Heart left ventricle (tissue), 16 donors: ENCODE results near the gene TLE1. TPM values are rescaled to one million over a fixed set of nuclear protein-coding genes. Genes with fewer than 3 reads are reported as not detected.

Experiments used
- ATAC-seq, 4 donors: fragments of 200-7000 bp; cut with Tn5 transposase; one replicate each; pipeline ENCODE4 v1.9.1; 2020 to 2022; ENCODE audit warnings: moderate library complexity in 4 of 4, mild to moderate bottlenecking in 3 of 4, moderate number of reproducible peaks in 1 of 4
- DNase-seq, 5 donors: peaks; one replicate each; pipeline ENCODE4 v3.0.0-alpha.2; 2020
- H3K27ac ChIP-seq, 12 donors: fragments of 200-600 bp; sonication (generic) in 4 of 12; one replicate each; pipeline versions ENCODE4 v1.5.0 to v1.8.0; 2016 to 2022; ENCODE audit warnings: mild to moderate bottlenecking in 2 of 12
- H3K27me3 ChIP-seq, 9 donors: fragments of 200-600 bp; sonication (generic) in 2 of 9; one replicate each; pipeline versions ENCODE4 v1.5.1 to v1.8.0; 2016 to 2022; ENCODE audit warnings: mild to moderate bottlenecking in 3 of 9
- H3K36me3 ChIP-seq, 9 donors: fragments of 200-600 bp; sonication (generic) in 2 of 9; one replicate each; pipeline versions ENCODE4 v1.5.0 to v1.8.0; 2018 to 2022; ENCODE audit warnings: mild to moderate bottlenecking in 2 of 9
- H3K4me1 ChIP-seq, 12 donors: fragments of 200-600 bp; sonication (generic) in 4 of 12; one replicate each; pipeline versions ENCODE4 v1.5.0 to v1.8.0; 2016 to 2022; ENCODE audit warnings: mild to moderate bottlenecking in 3 of 12
- H3K4me3 ChIP-seq, 12 donors: fragments of 200-600 bp; sonication (generic) in 4 of 12; one replicate each; pipeline versions ENCODE4 v1.5.0 to v1.8.0; 2017 to 2022; ENCODE audit warnings: mild to moderate bottlenecking in 9 of 12, moderate library complexity in 4 of 12
- H3K9me3 ChIP-seq, 12 donors: fragments of 200-600 bp; sonication (generic) in 4 of 12; one replicate each; pipeline versions ENCODE4 v1.5.0 to v1.8.0; 2016 to 2022; ENCODE audit warnings: mild to moderate bottlenecking in 1 of 12
- CTCF ChIP-seq, 12 donors: fragments of 200-600 bp; sonication (generic) in 4 of 12; IDR thresholded peaks; one replicate each; pipeline versions ENCODE4 v1.5.0 to v1.8.0; 2018 to 2022; ENCODE audit warnings: antibody characterized with exemption in 12 of 12, mild to moderate bottlenecking in 5 of 12
- POLR2A ChIP-seq, 2 donors: fragments of 450-650 bp; IDR thresholded peaks; one replicate each; pipeline ENCODE4 v1.6.1; 2017; ENCODE audit warnings: antibody characterized with exemption in 2 of 2, mild to moderate bottlenecking in 2 of 2, moderate library complexity in 2 of 2
- WGBS, 4 donors: extraction: QIAGEN DNeasy Blood & Tissue Kit in 2 of 4; methylation state at CpG; one replicate each; pipeline versions ENCODE4 v1.1.5 to v1.1.7; 2013 to 2018; 5-methylcytosine and 5-hydroxymethylcytosine counted together
- intact Hi-C, 10 donors: fragments of 100-400 bp; cut with DNase I; formaldehyde crosslinking; loops; one replicate each; pipeline versions ENCODE4 v1.11.1 to v1.14.2; 2022
- polyA plus RNA-seq, 2 donors: library from polyadenylated mRNA; stranded (reverse); fragments of 200-250 nt; gene quantifications; one replicate each; pipeline ENCODE4 v1.2.3, GENCODE V29; 2013
- total RNA-seq, 9 donors: library from RNA; depleted of rRNA in 2 of 9; stranded (reverse); fragments of >200 nt in 2 of 9; fragmentation: NEBNext Ultra II Directional in 3 of 9; extraction: Animal tissue kit (Norgen Biotek cat#: 25700) in 3 of 9; gene quantifications; one replicate each; pipeline versions ENCODE4 v1.1.0 to v1.2.4, GENCODE V29; 2016 to 2023
- donor health status: ischemic (EF 13 %, LVEDD 7.1; RV severe dilation, severe dysfunction).
- donor health status: healthy with polysubstance abuse.
- donor health status: DM: no; HTN: yes; CAD: no.
- donor health status: DM: no; HTN: no; CAD: no.
- donor health status: ischemic (EF 25% LVEDD 6.9; RV normal size, moderate dysfunction).
- donor health status: ischemic (EF 25% LVEDD 5.7; RV mildly dilated, moderate dysfunction).
- donor health status: healthy.
- donor health status: DM: yes; HTN: yes; CAD: no.
- donor health status: ischemic (EF 35%, LVEDD 5.7; RV mildly dilated, moderate dysfunction).
- donor health status: nonischemic (EF 11% LVEDD 7.7; RV severe dilation, severe dysfunction).
- donor health status: DM: yes; HTN: yes; CAD: no.
- donor health status: PGD.
- donor health status: ischemic (EF 29% LVEDD 5.4; RV normal size, mild dysfunction).
- donor health status: nonischemic (EF 23%, LVEDD 6.1; RV moderate dilation, normal function).

The TLE1 gene
- total and polyA plus RNA-seq, 11 donors = 6.2 to 25.4 (median 9.8) TPM

- no peaks in the 10 kb centered on the region for H3K27me3 ChIP-seq
- intact Hi-C loops = loop anchor here in 1 of 10 donors (10.0 kb wide), 1 partner anchor 65 kb away; no protein-coding TSS in a partner anchor
- peaks cover 0 to 67% (median 45%) of the 10 kb centered on the region in 9 donors for H3K36me3 ChIP-seq
- H3K27ac ChIP-seq = no peak overlapping the region
- H3K9me3 ChIP-seq = no peaks in the 10 kb centered on the region
- DNase-seq (no peak), ATAC-seq (no peak)
- 85 to 97% (median 90%) methylated on average over 5 of the region's 5 CpGs for WGBS, 4 donors
- no peak overlapping the region for H3K4me3 ChIP-seq
- peaks cover 0 to 27% (median 11%) of the 10 kb centered on the region in 12 donors for H3K4me1 ChIP-seq
- TF ChIP-seq POLR2A (IDR thresholded peaks at IDR 0.05) (no peak), CTCF (IDR thresholded peaks at IDR 0.05) (no peak)
Measured at GRCh38 chr9:81589392-81589791, 100.0 kb downstream of the TLE1 start.

GRCh38 chr9:81588148-81588871, 101.0 kb downstream of the TLE1 start:
- TF ChIP-seq POLR2A (IDR thresholded peaks at IDR 0.05) = no peak
- no peak for TF ChIP-seq CTCF (IDR thresholded peaks at IDR 0.05)
- Histone ChIP-seq H3K4me1 (peaks cover 0 to 26% (median 9%) of the 10 kb centered on the region in 12 donors), H3K9me3 (no peaks in the 10 kb centered on the region), H3K27me3 (no peaks in the 10 kb centered on the region), H3K27ac (peak overlapping the region in 2 of 12 donors; percentile 28 to 40), H3K36me3 (peaks cover 0 to 77% (median 55%) of the 10 kb centered on the region in 9 donors), H3K4me3 (no peak overlapping the region)
- DNase-seq (no peak), ATAC-seq (peak; percentile 46 to 80 (median 72))
- intact Hi-C loops = loop anchor here in 1 of 10 donors (10.0 kb wide), 1 partner anchor 64 kb away; no protein-coding TSS in a partner anchor
- 85 to 88% (median 86%) methylated on average over 15 of the region's 15 CpGs for WGBS, 4 donors

- ATAC-seq (no peak), DNase-seq (no peak)
- H3K36me3 ChIP-seq = peaks cover 0 to 81% (median 55%) of the 10 kb centered on the region in 9 donors
- H3K4me1 ChIP-seq = peaks cover 0 to 11% (median 0%) of the 10 kb centered on the region in 12 donors
- intact Hi-C loops = loop anchor here in 1 of 10 donors (10.0 kb wide), 1 partner anchor 62 kb away; no protein-coding TSS in a partner anchor
- H3K27ac ChIP-seq = no peak overlapping the region
- WGBS, 4 donors = 93 to 98% (median 95%) methylated on average over 1 of the region's 1 CpG
- no peaks in the 10 kb centered on the region for H3K27me3 ChIP-seq
- H3K4me3 ChIP-seq = no peak overlapping the region
- H3K9me3 ChIP-seq = no peaks in the 10 kb centered on the region
- TF ChIP-seq CTCF (IDR thresholded peaks at IDR 0.05) (no peak), POLR2A (IDR thresholded peaks at IDR 0.05) (no peak)
Measured at GRCh38 chr9:81586786-81587185, 102.6 kb downstream of the TLE1 start.

- Histone ChIP-seq H3K4me1 (peaks cover 0 to 9% (median 0%) of the 10 kb centered on the region in 12 donors), H3K27me3 (no peaks in the 10 kb centered on the region), H3K36me3 (peaks cover 0 to 72% (median 44%) of the 10 kb centered on the region in 9 donors), H3K9me3 (no peaks in the 10 kb centered on the region), H3K4me3 (no peak overlapping the region), H3K27ac (no peak overlapping the region)
- 86 to 97% (median 91%) methylated on average over 11 of the region's 11 CpGs for WGBS, 4 donors
- no peak for ATAC-seq
- no peak for TF ChIP-seq CTCF (IDR thresholded peaks at IDR 0.05)
- no peak for TF ChIP-seq POLR2A (IDR thresholded peaks at IDR 0.05)
- DNase-seq = no peak
- intact Hi-C loops = loop anchor here in 1 of 10 donors (10.0 kb wide), 1 partner anchor 60 kb away; no protein-coding TSS in a partner anchor
Measured at GRCh38 chr9:81585191-81585763, 104.1 kb downstream of the TLE1 start.
